Brain microvascular endothelial cell (primary cell): ENCODE results near the gene ZDHHC8.

Experiments
- DNase-seq: peaks from one replicate; pipeline ENCODE4 v3.0.0-alpha.2; 2020
- H3K27ac ChIP-seq: fragments of 250-450 bp; sonication (Bioruptor Pico); 2 replicates; pipeline ENCODE4 v1.5.1; 2020; ENCODE audit warnings: mild to moderate bottlenecking, moderate library complexity
- H3K27me3 ChIP-seq: fragments of 250-450 bp; sonication (Bioruptor Pico); replicated peaks from 2 replicates; pipeline ENCODE4 v1.5.1; 2020; ENCODE audit warnings: mild to moderate bottlenecking
- H3K36me3 ChIP-seq: fragments of 250-450 bp; sonication (Bioruptor Pico); replicated peaks from 2 replicates; pipeline ENCODE4 v1.5.1; 2020; ENCODE audit warnings: mild to moderate bottlenecking
- H3K4me3 ChIP-seq: 2 replicates; pipeline ENCODE4 v1.5.1; 2011; ENCODE audit warnings: low read depth, mild to moderate bottlenecking, control low read depth, low read length, moderate library complexity
- in situ Hi-C: cut with HindIII; loops from 2 replicates; pipeline ENCODE4 v1.10.0; 2017; ENCODE audit warnings: low sequenced_read_pairs, low pct_ligation_motif_present
- TF ChIP-seq, protein P1 (sequence below): IDR thresholded peaks from 2 replicates; pipeline ENCODE4 v1.5.1; 2011; ENCODE audit warnings: low read depth, mild to moderate bottlenecking, moderate library complexity, low read length, control low read depth, inconsistent platforms; ENCODE audit errors: missing control alignments

The ZDHHC8 gene

GRCh38 chr22:20193761-20194494 is 62.3 kb downstream of the ZDHHC8 start:
- no peak for DNase-seq
- Histone ChIP-seq H3K36me3 (no peaks in the 10 kb centered on the region), H3K27ac (no peak overlapping the region), H3K27me3 (peaks cover 3% of the 10 kb centered on the region), H3K4me3 (no peak overlapping the region)
- in situ Hi-C loops, result no loop called here
- TF ChIP-seq, protein P1, sequence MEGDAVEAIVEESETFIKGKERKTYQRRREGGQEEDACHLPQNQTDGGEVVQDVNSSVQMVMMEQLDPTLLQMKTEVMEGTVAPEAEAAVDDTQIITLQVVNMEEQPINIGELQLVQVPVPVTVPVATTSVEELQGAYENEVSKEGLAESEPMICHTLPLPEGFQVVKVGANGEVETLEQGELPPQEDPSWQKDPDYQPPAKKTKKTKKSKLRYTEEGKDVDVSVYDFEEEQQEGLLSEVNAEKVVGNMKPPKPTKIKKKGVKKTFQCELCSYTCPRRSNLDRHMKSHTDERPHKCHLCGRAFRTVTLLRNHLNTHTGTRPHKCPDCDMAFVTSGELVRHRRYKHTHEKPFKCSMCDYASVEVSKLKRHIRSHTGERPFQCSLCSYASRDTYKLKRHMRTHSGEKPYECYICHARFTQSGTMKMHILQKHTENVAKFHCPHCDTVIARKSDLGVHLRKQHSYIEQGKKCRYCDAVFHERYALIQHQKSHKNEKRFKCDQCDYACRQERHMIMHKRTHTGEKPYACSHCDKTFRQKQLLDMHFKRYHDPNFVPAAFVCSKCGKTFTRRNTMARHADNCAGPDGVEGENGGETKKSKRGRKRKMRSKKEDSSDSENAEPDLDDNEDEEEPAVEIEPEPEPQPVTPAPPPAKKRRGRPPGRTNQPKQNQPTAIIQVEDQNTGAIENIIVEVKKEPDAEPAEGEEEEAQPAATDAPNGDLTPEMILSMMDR, result no peak

DNA sequence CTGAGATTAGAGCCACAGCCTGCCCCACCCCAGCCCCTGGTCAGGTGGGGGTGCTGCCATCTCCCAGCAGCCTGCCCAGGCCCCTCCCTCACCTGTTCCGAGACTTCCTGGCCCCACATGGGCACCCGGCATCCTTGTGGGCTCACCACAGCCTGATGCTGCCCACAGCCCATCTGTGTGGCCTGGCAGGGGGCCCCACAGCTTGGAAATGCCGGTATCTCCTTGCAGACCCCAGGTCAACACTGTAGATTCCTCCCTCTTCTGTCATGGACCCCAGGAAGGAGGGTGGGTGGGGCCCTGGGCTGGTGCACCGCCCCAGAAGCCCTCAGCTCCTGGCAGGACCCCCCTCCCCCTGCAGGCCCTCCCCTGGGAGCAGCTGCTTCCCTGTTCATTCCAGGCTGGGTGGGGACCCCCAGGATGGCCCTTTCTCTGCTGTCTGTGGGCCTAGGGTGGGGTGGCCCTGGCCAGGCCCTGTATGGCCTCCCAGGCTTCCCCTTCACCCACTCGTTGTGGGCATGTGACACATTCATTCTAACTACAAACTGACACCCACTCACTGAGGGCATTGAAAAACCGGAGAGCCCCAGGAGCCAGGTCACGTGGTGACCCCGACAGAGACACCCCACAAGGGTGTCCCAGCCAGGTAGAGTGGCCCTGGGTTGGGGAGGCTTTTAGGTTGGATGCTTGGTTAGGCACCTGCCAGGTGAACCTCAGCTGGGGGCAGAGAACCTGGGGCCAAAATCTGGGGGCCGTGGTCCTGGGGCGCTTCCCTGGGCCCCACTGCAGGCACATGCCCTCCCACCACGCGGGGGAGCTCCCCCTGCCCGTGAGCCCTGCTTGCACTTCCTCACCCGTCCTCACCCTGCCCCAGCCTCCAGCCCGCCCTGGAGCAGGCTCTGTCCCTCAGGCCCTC is 63.3 kb downstream of the ZDHHC8 start:
- no peak overlapping the region for H3K4me3 ChIP-seq
- no peak overlapping the region for H3K27ac ChIP-seq
- TF ChIP-seq, protein P1, result no peak
- no peaks in the 10 kb centered on the region for H3K36me3 ChIP-seq
- in situ Hi-C loops, result no loop called here
- no peak for DNase-seq
- H3K27me3 ChIP-seq, result peaks cover 8% of the 10 kb centered on the region

DNA sequence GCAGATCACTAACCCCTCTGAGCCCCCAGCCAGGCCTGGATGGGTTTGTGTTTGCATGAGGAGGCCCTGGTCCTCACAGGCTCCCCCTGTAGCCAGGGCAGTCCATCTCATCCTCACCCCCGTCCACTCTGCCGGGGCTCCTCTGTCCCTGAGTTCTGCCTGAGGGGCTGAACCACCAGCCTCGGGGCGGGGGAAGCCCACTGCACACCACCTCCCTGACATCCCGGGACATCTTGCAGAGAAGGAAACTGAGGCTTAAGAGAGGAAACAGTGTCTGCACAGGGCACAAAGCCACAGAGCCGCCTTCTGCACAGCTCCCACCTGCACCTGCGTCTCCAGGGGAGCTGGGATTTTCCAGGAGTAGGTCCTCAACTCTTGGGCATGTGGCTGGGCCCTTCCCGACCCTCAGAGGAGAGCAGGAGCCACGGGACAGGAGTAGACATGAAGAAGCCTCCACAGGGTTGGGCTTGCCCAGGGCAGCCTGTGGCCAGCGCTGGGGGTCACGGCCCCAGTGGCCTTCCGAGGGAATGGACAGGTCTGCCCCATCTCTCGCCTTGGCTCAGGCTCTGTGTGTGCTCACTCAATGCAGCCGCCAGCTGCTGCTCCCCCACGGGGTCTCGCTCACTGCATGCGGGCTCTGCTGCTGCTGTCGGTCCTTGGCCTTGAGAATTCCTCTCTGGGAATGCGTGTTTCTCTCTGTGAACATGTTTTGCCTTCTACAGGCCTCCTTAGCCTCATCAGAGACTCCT is 64.7 kb downstream of the ZDHHC8 start:
- Histone ChIP-seq H3K36me3 (no peaks in the 10 kb centered on the region), H3K27ac (no peak overlapping the region), H3K27me3 (peaks cover 12% of the 10 kb centered on the region), H3K4me3 (no peak overlapping the region)
- no peak for DNase-seq
- in situ Hi-C loops, result no loop called here
- TF ChIP-seq, protein P1, result no peak
